Endodermal cell (in vitro differentiated cells): ENCODE results near the gene FURIN. TPM values are rescaled to one million over a fixed set of nuclear protein-coding genes. Genes with fewer than 3 reads are reported as not detected.

ENCODE experiments used
- DNase-seq: peaks from one replicate; pipeline ENCODE4 v3.0.0-alpha.2; 2017
- H3K27ac ChIP-seq: 2 replicates; pipeline ENCODE4 v1.5.1; 2013; ENCODE audit warnings: mild to moderate bottlenecking, low read depth, low read length, moderate library complexity
- H3K27me3 ChIP-seq: 2 replicates; pipeline ENCODE4 v1.6.1; 2013; ENCODE audit warnings: mild to moderate bottlenecking, low read length, moderate library complexity; ENCODE audit not compliant: insufficient read depth, control insufficient read depth, poor library complexity, severe bottlenecking
- H3K36me3 ChIP-seq: 2 replicates; pipeline ENCODE4 v1.7.0; 2013; ENCODE audit warnings: mild to moderate bottlenecking, low read length, moderate library complexity; ENCODE audit not compliant: control insufficient read depth, insufficient read depth
- H3K4me1 ChIP-seq: one replicate; pipeline ENCODE4 v1.7.0; 2013; ENCODE audit warnings: low read length; ENCODE audit not compliant: control insufficient read depth, insufficient read depth
- H3K4me3 ChIP-seq: 2 replicates; pipeline ENCODE4 v1.5.1; 2013; ENCODE audit warnings: mild to moderate bottlenecking, low read length, moderate library complexity
- H3K9ac ChIP-seq: 2 replicates; pipeline ENCODE4 v1.6.1; 2013; ENCODE audit warnings: mild to moderate bottlenecking, low read length, moderate library complexity; ENCODE audit not compliant: poor library complexity, severe bottlenecking; ENCODE audit errors: extremely low read depth
- H3K9me3 ChIP-seq: 2 replicates; pipeline ENCODE4 v1.6.1; 2013; ENCODE audit warnings: mild to moderate bottlenecking, low read length, moderate library complexity; ENCODE audit not compliant: control insufficient read depth
- H3K27ac Mint-ChIP-seq: 2 replicates; pipeline ENCODE4 v1.8.0; 2020; ENCODE audit warnings: mixed read lengths
- H3K27me3 Mint-ChIP-seq: 2 replicates; pipeline ENCODE4 v1.8.0; 2021; ENCODE audit warnings: mild to moderate bottlenecking, mixed read lengths; ENCODE audit not compliant: insufficient read depth
- H3K36me3 Mint-ChIP-seq: 2 replicates; pipeline ENCODE4 v1.8.0; 2020; ENCODE audit warnings: low read depth, mixed read lengths
- H3K4me1 Mint-ChIP-seq: 2 replicates; pipeline ENCODE4 v1.8.0; 2020; ENCODE audit warnings: mixed read lengths
- H3K4me3 Mint-ChIP-seq: 2 replicates; pipeline ENCODE4 v1.8.0; 2020; ENCODE audit warnings: mild to moderate bottlenecking, moderate library complexity, mixed read lengths
- H3K9me3 Mint-ChIP-seq: 2 replicates; pipeline ENCODE4 v1.8.0; 2020; ENCODE audit warnings: mild to moderate bottlenecking, mixed read lengths
- CTCF ChIP-seq: fragments of 200-600 bp; sonication (generic); conservative IDR thresholded peaks from 2 replicates; pipeline ENCODE4 v1.5.0; 2021; ENCODE audit warnings: antibody characterized with exemption, mild to moderate bottlenecking
- WGBS, 2 experiments: methylation state at CpG; one replicate each; pipeline versions ENCODE4 v1.1.5 to v1.1.7; 2013; ENCODE audit warnings: missing lambda C conversion rate in 2 of 2, mixed read lengths in 1 of 2; ENCODE audit not compliant: insufficient coverage in 1 of 2, insufficient read length in 1 of 2; 5-methylcytosine and 5-hydroxymethylcytosine counted together
- total RNA-seq, 2 donors: library from RNA; stranded (reverse); fragmentation: NEBNext Ultra II Directional in 1 of 2; extraction: Animal tissue kit (Norgen Biotek cat#: 25700) in 1 of 2; gene quantifications; 2 replicates in 1 of 2; 3 replicates in 1 of 2; pipeline ENCODE4 v1.2.1, GENCODE V29; 2021

FURIN gene
- total RNA-seq, 2 donors from 2014 or later, result 96.3 to 108 TPM

DNA sequence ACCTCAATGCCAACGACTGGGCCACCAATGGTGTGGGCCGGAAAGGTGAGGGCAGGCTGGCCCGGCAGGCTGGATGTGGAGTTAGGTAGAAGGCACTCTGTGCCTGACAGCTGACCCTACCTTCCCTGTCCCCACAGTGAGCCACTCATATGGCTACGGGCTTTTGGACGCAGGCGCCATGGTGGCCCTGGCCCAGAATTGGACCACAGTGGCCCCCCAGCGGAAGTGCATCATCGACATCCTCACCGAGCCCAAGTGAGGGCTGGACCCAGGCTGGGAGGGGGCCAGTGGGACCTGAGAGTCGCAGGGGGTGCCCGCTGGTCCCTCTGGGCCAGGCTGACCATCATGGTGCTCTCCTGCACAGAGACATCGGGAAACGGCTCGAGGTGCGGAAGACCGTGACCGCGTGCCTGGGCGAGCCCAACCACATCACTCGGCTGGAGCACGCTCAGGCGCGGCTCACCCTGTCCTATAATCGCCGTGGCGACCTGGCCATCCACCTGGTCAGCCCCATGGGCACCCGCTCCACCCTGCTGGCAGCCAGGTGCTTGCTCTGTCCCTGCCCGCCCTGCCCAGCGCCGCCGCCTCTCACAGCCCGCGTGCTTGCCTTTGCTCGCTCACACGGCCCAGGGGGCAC lies 11.5 kb downstream of the FURIN start:
- H3K9ac ChIP-seq, result no peak overlapping the region
- peaks cover 23% of the 10 kb centered on the region for H3K36me3 ChIP-seq
- no peaks in the 10 kb centered on the region for H3K27me3 ChIP-seq
- no peak for TF ChIP-seq CTCF
- Mint-ChIP-seq H3K4me3 (no peak overlapping the region), H3K36me3 (peaks cover 42% of the 10 kb centered on the region), H3K27me3 (no peaks in the 10 kb centered on the region), H3K27ac (no peak overlapping the region), H3K4me1 (peaks cover 10% of the 10 kb centered on the region), H3K9me3 (no peaks in the 10 kb centered on the region)
- no peak overlapping the region for H3K27ac ChIP-seq
- WGBS, 2 experiments, result 96 to 98% methylated on average over 33 to 35 of the region's 35 CpGs
- no peak for DNase-seq
- H3K4me1 ChIP-seq, result peaks cover 7% of the 10 kb centered on the region
- no peaks in the 10 kb centered on the region for H3K9me3 ChIP-seq
- no peak overlapping the region for H3K4me3 ChIP-seq

GRCh38 chr15:90880381-90881145 lies 12.2 kb downstream of the FURIN start:
- Mint-ChIP-seq H3K4me3 (no peak overlapping the region), H3K4me1 (peaks cover 15% of the 10 kb centered on the region), H3K27me3 (no peaks in the 10 kb centered on the region), H3K36me3 (peaks cover 42% of the 10 kb centered on the region), H3K27ac (no peak overlapping the region), H3K9me3 (no peaks in the 10 kb centered on the region)
- no peak for TF ChIP-seq CTCF
- Histone ChIP-seq H3K36me3 (peaks cover 23% of the 10 kb centered on the region), H3K27me3 (no peaks in the 10 kb centered on the region), H3K27ac (no peak overlapping the region), H3K9ac (no peak overlapping the region), H3K4me1 (peaks cover 12% of the 10 kb centered on the region), H3K9me3 (no peaks in the 10 kb centered on the region), H3K4me3 (no peak overlapping the region)
- 91 to 96% methylated on average over 13 to 16 of the region's 16 CpGs for WGBS, 2 experiments
- DNase-seq, result no peak

DNA sequence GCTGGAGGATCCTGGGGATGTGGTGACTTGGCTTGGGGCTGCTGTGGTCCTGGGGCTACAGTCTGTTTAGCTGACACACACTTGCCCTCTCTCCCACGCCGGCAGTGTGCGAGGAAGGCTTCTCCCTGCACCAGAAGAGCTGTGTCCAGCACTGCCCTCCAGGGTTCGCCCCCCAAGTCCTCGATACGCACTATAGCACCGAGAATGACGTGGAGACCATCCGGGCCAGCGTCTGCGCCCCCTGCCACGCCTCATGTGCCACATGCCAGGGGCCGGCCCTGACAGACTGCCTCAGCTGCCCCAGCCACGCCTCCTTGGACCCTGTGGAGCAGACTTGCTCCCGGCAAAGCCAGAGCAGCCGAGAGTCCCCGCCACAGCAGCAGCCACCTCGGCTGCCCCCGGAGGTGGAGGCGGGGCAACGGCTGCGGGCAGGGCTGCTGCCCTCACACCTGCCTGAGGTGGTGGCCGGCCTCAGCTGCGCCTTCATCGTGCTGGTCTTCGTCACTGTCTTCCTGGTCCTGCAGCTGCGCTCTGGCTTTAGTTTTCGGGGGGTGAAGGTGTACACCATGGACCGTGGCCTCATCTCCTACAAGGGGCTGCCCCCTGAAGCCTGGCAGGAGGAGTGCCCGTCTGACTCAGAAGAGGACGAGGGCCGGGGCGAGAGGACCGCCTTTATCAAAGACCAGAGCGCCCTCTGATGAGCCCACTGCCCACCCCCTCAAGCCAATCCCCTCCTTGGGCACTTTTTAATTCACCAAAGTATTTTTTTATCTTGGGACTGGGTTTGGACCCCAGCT lies 13.0 kb downstream of the FURIN start:
- H3K27ac ChIP-seq, result no peak overlapping the region
- TF ChIP-seq CTCF, result no peak
- H3K9ac ChIP-seq, result no peak overlapping the region
- Mint-ChIP-seq H3K4me1 (peaks cover 19% of the 10 kb centered on the region), H3K27me3 (no peaks in the 10 kb centered on the region), H3K9me3 (no peaks in the 10 kb centered on the region), H3K4me3 (no peak overlapping the region), H3K36me3 (peaks cover 36% of the 10 kb centered on the region), H3K27ac (no peak overlapping the region)
- no peaks in the 10 kb centered on the region for H3K27me3 ChIP-seq
- no peaks in the 10 kb centered on the region for H3K9me3 ChIP-seq
- peaks cover 15% of the 10 kb centered on the region for H3K4me1 ChIP-seq
- DNase-seq, result no peak
- H3K4me3 ChIP-seq, result no peak overlapping the region
- WGBS, 2 experiments, result 93 to 94% methylated on average over 25 to 35 of the region's 35 CpGs
- peaks cover 21% of the 10 kb centered on the region for H3K36me3 ChIP-seq
